Fibroblast of lung (primary cell): ENCODE results near the gene XRN2.

Source experiments
- CTCF ChIP-seq, 2 donors: IDR thresholded peaks in 1 of 2; conservative IDR thresholded peaks in 1 of 2; 1 replicate in 1 of 2; 2 replicates in 1 of 2; pipeline ENCODE4 v1.5.1; 2011 to 2012; ENCODE audit warnings: low read length in 2 of 2, control low read depth in 1 of 2, inconsistent platforms in 1 of 2, low read depth in 1 of 2, mild to moderate bottlenecking in 1 of 2
- EZH2 ChIP-seq: IDR thresholded peaks from 2 replicates; pipeline ENCODE4 v1.5.1; 2012; ENCODE audit warnings: low read length, control low read depth, mild to moderate bottlenecking; ENCODE audit errors: missing control alignments

GRCh38 chr20:21390768-21391167 lies 87.6 kb downstream of the XRN2 start:
- TF ChIP-seq CTCF (conservative IDR thresholded peaks at IDR 0.05 in 1 of 2, IDR thresholded peaks at IDR 0.05 in 1 of 2; ENCODE audit: low read depth in 1 of 2, low read length in 2 of 2) (no peak), EZH2 (no peak)
